Activated CD8-positive, alpha-beta memory T cell treated with anti-CD3 and anti-CD28 coated beads, Interleukin-2, amount 50 U/mL, for 24 hours (primary cell): ENCODE data around the gene OPCML.

Experiments used
- DNase-seq: peaks from one replicate; pipeline ENCODE4 v3.0.0-alpha.2; 2020; ENCODE audit errors: extremely low read depth

OPCML gene

GRCh38 chr11:133361689-133361994 is 170.7 kb downstream of the OPCML start:
- no peak for DNase-seq

GRCh38 chr11:133360860-133361688 is 171.2 kb downstream of the OPCML start:
- no peak for DNase-seq

GRCh38 chr11:133355095-133355494 is 177.2 kb downstream of the OPCML start:
- DNase-seq = no peak

- DNase-seq = no peak
Measured at GRCh38 chr11:133354069-133354468, 178.2 kb downstream of the OPCML start.

DNA sequence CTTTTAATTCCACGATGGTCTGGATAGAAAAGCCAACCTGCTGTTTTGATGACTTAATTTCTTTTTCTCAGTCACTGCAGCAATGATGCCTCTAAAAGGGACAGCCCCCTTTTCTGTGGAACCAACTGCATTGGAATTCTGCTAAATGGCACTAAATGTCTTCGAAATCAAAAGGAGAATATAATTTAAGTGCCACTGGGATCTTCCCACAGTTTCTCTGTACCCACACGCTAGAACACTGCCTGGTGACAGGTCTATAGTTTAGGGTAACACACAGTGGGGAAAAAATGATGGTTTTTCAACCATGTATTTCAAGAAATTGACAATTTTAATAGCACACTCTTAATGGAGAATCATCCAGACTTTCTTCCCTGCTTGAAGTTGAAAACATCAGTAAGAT is 182.3 kb downstream of the OPCML start:
- no peak for DNase-seq

- DNase-seq = no peak
Measured at GRCh38 chr11:133347988-133348387, 184.3 kb downstream of the OPCML start.

- DNase-seq = no peak
Measured at GRCh38 chr11:133346137-133346536, 186.2 kb downstream of the OPCML start.

GRCh38 chr11:133343951-133344350 is 188.3 kb downstream of the OPCML start:
- DNase-seq = no peak

DNA sequence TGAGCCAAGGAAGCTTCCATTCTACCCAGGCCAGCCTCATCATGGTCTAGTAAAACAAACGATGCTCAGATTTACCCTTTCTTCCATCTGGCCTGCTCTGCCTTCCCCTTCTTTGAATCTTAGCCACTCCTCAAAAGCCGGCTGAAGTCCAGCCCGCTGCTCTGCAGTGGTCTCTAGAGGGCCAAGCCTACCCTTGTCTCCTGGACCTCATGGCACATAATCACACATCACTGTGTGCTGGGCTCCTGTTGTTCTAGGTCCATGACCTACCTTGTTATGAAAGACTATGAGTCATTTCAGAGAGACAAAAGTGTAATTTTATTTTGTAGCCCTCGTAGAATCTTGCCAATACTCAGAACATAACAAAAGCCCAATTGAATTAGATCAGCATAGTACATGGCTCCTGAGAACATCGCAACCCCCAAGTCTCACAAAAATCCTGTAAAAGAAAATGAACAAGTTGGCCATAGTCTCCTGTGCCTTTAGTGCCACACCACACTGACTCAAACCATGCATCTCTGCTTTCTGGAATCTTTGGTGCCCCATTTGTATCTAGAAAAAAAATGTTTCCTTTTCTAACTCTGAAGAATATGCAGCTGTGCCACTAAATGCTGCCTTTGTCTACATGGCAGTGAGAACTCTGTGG is 192.7 kb downstream of the OPCML start:
- no peak for DNase-seq

GRCh38 chr11:133338588-133338987 is 193.7 kb downstream of the OPCML start:
- DNase-seq = no peak

GRCh38 chr11:133337951-133338418 is 194.3 kb downstream of the OPCML start:
- DNase-seq = no peak

DNA sequence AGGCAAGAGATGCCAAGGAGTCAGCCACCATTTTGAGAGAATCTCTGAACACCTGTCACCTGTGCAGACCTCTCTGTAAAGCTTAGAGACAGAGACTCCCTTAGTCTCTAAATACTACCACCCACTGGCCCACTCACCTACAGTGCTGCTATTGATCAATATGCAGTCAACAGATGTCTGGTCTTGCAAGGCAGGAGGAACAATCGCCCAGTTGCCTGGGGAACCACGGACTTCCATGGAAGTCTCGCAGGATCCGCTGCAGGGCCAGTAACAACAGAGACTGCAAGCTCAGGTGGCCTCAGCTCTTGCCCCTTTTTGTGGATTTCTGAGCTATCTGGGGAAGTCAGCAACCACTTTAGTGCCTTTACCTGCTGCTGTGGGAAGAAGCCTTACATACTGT is 195.1 kb downstream of the OPCML start:
- no peak for DNase-seq

DNA sequence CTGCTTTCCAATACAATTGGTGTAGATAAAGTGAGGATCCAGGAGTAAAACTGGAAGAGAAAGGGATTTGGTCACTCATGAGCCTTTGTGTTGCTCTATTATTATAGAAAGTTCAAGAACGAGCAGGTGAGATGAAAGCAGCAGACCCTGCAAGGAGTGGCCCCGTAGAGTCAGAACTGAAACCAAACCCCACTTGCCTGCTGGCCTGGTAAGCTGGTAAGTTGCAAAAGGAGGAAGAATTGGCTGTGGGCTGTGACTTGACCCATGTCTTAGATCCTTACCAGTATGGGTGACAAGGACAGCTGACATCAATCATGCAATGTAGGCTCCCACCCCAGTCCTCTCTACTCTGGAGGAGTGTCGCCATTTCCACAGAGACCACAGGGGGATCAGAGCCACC is 201.3 kb downstream of the OPCML start:
- DNase-seq = no peak

- no peak for DNase-seq
Measured at GRCh38 chr11:133326849-133327248, 205.5 kb downstream of the OPCML start.

DNA sequence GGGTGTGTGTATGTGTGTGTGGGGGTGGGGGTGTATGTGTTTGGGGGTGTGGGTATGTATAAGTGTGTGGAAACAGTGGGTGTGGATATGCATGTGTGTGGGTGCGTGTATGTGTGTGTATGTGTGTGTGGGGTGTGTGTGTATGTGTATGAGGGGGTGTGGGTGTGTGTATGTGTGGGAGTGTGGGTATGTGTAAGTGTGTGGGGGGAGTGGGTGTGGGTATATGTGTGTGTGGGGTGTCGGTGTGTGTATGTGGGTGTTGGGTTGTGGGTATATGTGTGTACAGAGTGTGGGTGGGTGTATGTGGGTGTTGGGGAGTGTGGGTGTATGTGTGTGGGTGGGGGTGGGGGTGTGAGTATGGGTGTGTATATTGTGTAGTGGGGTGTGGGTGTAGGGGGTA is 206.0 kb downstream of the OPCML start:
- DNase-seq = no peak

GRCh38 chr11:133325711-133326110 is 206.6 kb downstream of the OPCML start:
- DNase-seq = no peak

- no peak for DNase-seq
Measured at GRCh38 chr11:133323354-133323753, 208.9 kb downstream of the OPCML start.

DNA sequence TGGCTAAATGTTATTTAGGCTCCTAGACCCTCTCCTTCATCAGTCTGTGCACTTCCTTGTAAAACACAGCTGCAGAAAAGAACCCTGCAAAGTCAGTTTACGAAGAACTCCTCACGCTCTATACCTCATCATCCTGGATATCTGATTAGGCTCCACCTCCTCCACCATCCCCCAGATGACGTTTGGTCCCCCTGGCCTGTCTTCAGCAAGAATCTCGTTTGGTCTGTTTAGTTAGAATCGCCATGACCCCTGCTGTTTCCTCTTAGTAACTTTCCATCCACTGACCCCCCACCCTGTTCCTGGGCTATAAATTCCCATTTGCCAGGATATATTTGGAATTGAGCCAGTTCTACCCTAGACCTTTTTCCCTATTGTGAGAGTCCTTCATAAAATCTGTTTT is 214.1 kb downstream of the OPCML start:
- no peak for DNase-seq

- DNase-seq = no peak
Measured at GRCh38 chr11:133311230-133311629, 221.1 kb downstream of the OPCML start.

GRCh38 chr11:133306019-133306418 is 226.3 kb downstream of the OPCML start:
- no peak for DNase-seq

- no peak for DNase-seq
Measured at GRCh38 chr11:133305208-133305956, 226.9 kb downstream of the OPCML start.

GRCh38 chr11:133303262-133303661 is 229.0 kb downstream of the OPCML start:
- no peak for DNase-seq

GRCh38 chr11:133302056-133302455 is 230.2 kb downstream of the OPCML start:
- DNase-seq = no peak
